Measurements from ENCODE around the gene USP9Y.

Gene USP9Y

DNA sequence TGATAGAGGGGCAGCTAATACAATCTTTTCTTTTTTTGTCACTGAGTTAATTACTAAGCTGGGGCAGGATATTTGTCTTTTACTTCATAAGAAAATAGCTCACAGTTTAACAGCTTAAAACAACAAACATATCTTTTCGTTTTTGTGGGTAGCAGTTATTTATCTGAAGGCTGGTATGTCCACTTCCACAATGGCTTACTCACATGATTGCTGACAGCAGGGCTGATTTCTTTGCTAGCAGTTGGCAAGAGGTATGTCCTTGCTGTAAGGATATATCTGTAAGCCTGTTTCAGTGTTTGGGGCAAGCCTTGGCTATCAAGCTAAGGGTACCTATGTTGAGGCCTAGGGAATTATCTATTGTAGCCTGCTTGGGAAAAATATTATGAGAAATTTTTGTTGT, 1.1 kb downstream of the USP9Y start:
- Histone ChIP-seq H4K20me1 (ENCODE audit: insufficient read depth, low read length) (no peaks in the 10 kb centered on the region), H3K27ac (ENCODE audit: low read length) (peak overlapping the region; percentile 90), H3K4me1 (ENCODE audit: low read length) (peaks cover 60% of the 10 kb centered on the region), H2AFZ (ENCODE audit: low read depth, low read length) (no peak overlapping the region), H3K4me3 (ENCODE audit: low read length) (no peak overlapping the region), H3K9me3 (ENCODE audit: insufficient read depth, low read length) (no peaks in the 10 kb centered on the region), H3K36me3 (replicated peaks; ENCODE audit: low read depth, low read length) (peaks cover 16% of the 10 kb centered on the region), H3K79me2 (ENCODE audit: low read length) (peaks cover 5% of the 10 kb centered on the region; the same call in 1 of the 2 replicates), H3K27me3 (ENCODE audit: low read depth, low read length) (no peaks in the 10 kb centered on the region), H3K9ac (ENCODE audit: low read length) (peak overlapping the region; percentile 15; the same call in 1 of the 2 replicates), H3K4me2 (ENCODE audit: low read length) (peak overlapping the region; percentile 64)
- TF ChIP-seq EZH2phosphoT487 (IDR thresholded peaks at IDR 0.05; ENCODE audit: low read depth) (no peak), CTCF (IDR thresholded peaks at IDR 0.05; ENCODE audit: low read depth, low read length) (no peak)

- no peaks in the 10 kb centered on the region for H3K27me3 ChIP-seq (ENCODE audit: low read depth, low read length)
- no peaks in the 10 kb centered on the region for H4K20me1 ChIP-seq (ENCODE audit: insufficient read depth, low read length)
- H3K79me2 ChIP-seq (ENCODE audit: low read length): peaks cover 5% of the 10 kb centered on the region; the same call in 1 of the 2 replicates
- no peaks in the 10 kb centered on the region for H3K9me3 ChIP-seq (ENCODE audit: insufficient read depth, low read length)
- H3K4me1 ChIP-seq (ENCODE audit: low read length): peaks cover 5% of the 10 kb centered on the region; the same call in 1 of the 2 replicates
- H3K4me2 ChIP-seq (ENCODE audit: low read length): no peak overlapping the region
- no peak overlapping the region for H2AFZ ChIP-seq (ENCODE audit: low read depth, low read length)
- no peak for TF ChIP-seq EZH2phosphoT487 (IDR thresholded peaks at IDR 0.05; ENCODE audit: low read depth)
- TF ChIP-seq CTCF (IDR thresholded peaks at IDR 0.05; ENCODE audit: low read depth, low read length): no peak
- no peak overlapping the region for H3K4me3 ChIP-seq (ENCODE audit: low read length)
- no peak overlapping the region for H3K9ac ChIP-seq (ENCODE audit: low read length)
- H3K27ac ChIP-seq (ENCODE audit: low read length): no peak overlapping the region
- no peaks in the 10 kb centered on the region for H3K36me3 ChIP-seq (replicated peaks; ENCODE audit: low read depth, low read length)
Observed at GRCh38 chrY:12710460-12710859, 9.4 kb downstream of the USP9Y start.

- Histone ChIP-seq H3K27me3 (ENCODE audit: low read depth, low read length) (no peaks in the 10 kb centered on the region), H3K36me3 (replicated peaks; ENCODE audit: low read depth, low read length) (no peaks in the 10 kb centered on the region), H3K9me3 (ENCODE audit: insufficient read depth, low read length) (no peaks in the 10 kb centered on the region), H2AFZ (ENCODE audit: low read depth, low read length) (no peak overlapping the region), H3K9ac (ENCODE audit: low read length) (no peak overlapping the region), H3K4me1 (ENCODE audit: low read length) (no peaks in the 10 kb centered on the region), H3K4me3 (ENCODE audit: low read length) (no peak overlapping the region), H3K4me2 (ENCODE audit: low read length) (no peak overlapping the region), H4K20me1 (ENCODE audit: insufficient read depth, low read length) (no peaks in the 10 kb centered on the region), H3K27ac (ENCODE audit: low read length) (no peak overlapping the region), H3K79me2 (ENCODE audit: low read length) (0 out of 2 replicates have a peak, but pooled peaks cover 4% of the 10 kb centered on the region)
- TF ChIP-seq CTCF (IDR thresholded peaks at IDR 0.05; ENCODE audit: low read depth, low read length): no peak
- no peak for TF ChIP-seq EZH2phosphoT487 (IDR thresholded peaks at IDR 0.05; ENCODE audit: low read depth)
Observed at GRCh38 chrY:12715376-12715775, 14.3 kb downstream of the USP9Y start.

DNA sequence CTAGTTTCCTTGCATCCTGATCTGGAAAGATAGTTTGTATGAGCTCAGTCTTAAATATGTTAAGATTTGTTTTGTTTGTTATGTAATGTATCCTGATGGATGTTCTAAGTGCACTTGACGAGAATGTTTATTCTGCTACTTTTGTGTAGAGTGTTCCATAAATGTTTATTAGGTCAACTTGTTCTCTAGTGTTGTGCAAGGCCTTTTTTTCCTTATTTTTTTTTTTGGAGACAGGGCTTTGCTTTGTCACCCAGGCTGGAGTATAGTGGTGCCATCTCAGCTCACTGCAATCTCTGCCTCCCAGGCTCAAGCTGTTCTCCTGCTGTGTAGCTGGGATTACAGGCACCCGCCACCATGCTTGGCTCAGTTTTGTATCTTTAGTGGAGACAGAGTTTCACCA, 28.7 kb downstream of the USP9Y start:
- peaks cover 6% of the 10 kb centered on the region for H3K36me3 ChIP-seq (replicated peaks; ENCODE audit: low read depth, low read length)
- no peaks in the 10 kb centered on the region for H3K9me3 ChIP-seq (ENCODE audit: insufficient read depth, low read length)
- no peaks in the 10 kb centered on the region for H3K79me2 ChIP-seq (ENCODE audit: low read length)
- H3K9ac ChIP-seq (ENCODE audit: low read length): no peak overlapping the region
- H3K27me3 ChIP-seq (ENCODE audit: low read depth, low read length): no peaks in the 10 kb centered on the region
- no peak overlapping the region for H3K4me3 ChIP-seq (ENCODE audit: low read length)
- peaks cover 4% of the 10 kb centered on the region for H4K20me1 ChIP-seq (ENCODE audit: insufficient read depth, low read length)
- H2AFZ ChIP-seq (ENCODE audit: low read depth, low read length): no peak overlapping the region
- H3K4me1 ChIP-seq (ENCODE audit: low read length): peaks cover 9% of the 10 kb centered on the region
- TF ChIP-seq CTCF (IDR thresholded peaks at IDR 0.05; ENCODE audit: low read depth, low read length) (no peak), EZH2phosphoT487 (IDR thresholded peaks at IDR 0.05; ENCODE audit: low read depth) (no peak)
- H3K27ac ChIP-seq (ENCODE audit: low read length): no peak overlapping the region
- H3K4me2 ChIP-seq (ENCODE audit: low read length): no peak overlapping the region
